ENCODE results near the gene CENPV.

GRCh38 chr17:16348586-16348985 is 4.7 kb downstream of the CENPV start:
- TF ChIP-seq, protein P1, sequence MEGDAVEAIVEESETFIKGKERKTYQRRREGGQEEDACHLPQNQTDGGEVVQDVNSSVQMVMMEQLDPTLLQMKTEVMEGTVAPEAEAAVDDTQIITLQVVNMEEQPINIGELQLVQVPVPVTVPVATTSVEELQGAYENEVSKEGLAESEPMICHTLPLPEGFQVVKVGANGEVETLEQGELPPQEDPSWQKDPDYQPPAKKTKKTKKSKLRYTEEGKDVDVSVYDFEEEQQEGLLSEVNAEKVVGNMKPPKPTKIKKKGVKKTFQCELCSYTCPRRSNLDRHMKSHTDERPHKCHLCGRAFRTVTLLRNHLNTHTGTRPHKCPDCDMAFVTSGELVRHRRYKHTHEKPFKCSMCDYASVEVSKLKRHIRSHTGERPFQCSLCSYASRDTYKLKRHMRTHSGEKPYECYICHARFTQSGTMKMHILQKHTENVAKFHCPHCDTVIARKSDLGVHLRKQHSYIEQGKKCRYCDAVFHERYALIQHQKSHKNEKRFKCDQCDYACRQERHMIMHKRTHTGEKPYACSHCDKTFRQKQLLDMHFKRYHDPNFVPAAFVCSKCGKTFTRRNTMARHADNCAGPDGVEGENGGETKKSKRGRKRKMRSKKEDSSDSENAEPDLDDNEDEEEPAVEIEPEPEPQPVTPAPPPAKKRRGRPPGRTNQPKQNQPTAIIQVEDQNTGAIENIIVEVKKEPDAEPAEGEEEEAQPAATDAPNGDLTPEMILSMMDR (IDR thresholded peaks at IDR 0.05), result no peak
- TF ChIP-seq POLR2A (IDR thresholded peaks at IDR 0.05) (no peak), EP300 (IDR thresholded peaks at IDR 0.05) (no peak), POLR2AphosphoS5 (IDR thresholded peaks at IDR 0.05) (no peak)
